GM21381 (cell line): Measurements from ENCODE around the gene FGG.

Source experiments
- ATAC-seq: cut with Tn5 transposase; IDR thresholded peaks from one replicate; pipeline ENCODE4 v1.9.1; 2021; ENCODE audit warnings: mild to moderate bottlenecking, moderate library complexity; ENCODE audit not compliant: unreplicated experiment

FGG gene

DNA sequence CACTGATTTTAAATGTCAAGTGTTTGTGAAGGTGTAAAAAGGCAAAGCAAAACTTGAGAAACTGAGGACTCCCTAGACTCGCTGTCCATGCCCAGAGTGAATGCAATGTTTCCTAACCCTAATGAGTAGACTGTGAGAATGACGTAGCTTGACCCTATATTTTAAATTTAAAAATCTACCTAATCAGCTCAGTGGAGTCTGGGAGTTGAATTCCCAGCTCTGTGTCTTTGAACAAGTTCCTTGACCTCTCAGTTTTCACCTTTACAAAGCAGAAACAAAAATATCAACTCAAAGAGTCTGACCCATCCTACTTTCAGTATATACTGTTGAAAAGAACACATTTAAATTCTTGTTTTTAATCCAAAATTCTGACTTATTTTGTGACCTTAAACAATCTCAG lies 24.3 kb downstream of the FGG start:
- ATAC-seq, result no peak

DNA sequence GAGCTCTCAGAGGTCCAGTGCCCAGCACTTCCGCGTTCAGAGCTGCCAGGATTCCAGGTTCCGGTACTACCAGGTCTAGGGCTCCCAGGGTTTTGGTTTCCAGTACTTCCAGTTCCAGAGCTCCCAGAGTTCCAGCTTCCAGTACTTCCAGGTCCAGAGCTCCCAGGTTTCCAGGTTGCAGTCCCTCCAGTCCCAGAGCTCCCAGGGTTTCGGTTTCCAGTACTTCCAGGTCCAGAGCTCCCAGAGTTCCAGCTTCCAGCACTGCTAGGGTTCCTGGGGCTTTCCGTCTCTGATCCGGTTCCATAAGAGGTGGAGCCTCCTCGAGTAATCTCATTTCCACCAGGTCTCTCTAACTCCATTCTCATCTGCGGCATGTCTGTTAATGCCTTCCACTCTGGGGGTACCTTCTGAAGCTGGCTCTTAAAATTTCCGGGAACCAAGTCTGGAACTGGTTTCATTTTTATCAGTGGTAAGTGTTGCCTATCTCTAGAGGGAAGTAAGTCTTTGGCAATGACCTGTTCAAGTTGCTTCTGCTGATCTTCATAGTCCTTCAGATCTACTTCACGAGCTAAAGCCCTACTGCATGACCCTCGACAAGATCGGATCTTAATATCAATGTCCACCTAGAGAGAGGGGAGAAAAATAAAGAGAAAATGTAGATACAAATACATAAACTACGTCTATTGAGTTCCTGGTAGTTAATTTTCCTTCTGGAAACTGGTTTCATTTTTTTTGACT lies 26.0 kb downstream of the FGG start:
- no peak for ATAC-seq

DNA sequence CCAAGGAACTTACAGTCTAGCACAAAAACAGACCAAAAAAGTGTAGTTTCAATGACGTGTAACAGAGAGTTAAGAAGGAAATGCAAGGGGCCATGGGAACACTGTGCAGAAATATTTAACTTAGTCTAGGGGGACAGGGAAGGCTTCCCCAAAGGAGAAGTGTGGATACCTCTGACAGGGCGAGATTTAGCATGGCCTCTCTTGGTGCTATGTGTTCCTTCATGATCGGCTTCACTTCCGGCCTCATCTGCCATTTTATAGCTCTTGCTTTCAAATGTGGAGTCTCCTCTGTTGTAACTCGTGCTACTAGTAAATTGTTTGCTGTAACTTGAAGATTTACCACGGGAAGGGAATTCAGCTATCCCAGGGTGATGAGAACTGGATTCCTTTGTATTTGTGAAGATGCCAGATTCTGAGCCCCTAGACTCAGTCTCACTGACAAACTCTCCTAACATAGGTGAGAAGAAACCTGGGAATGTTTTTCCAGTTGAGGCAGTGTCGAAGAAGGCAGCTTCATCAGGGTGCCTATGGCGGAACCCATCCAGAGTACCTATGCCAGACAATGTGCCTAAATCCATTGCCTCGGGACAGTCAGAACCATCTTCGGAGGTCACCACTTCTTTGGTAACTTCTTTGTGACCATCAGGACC lies 27.0 kb downstream of the FGG start:
- no peak for ATAC-seq

DNA sequence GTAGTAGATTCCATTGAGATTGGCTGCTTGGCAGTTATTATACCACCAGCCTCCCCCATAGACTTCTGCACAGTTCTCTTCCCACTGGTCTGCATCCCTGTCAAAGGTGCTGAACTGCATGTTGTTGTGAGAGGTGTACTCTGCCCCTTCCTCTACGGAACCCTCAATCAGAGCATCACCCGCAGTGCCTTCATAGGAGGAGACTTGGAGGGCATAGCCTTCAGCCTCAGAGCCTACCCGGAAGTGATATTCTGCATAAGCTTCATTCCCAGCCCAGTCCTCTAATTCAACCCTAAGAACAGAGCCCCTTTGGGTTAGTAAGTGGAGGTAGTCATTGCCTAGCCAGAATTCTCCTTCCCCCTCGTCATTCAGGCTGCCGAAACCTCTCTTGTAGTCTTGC lies 28.2 kb downstream of the FGG start:
- ATAC-seq, result no peak

DNA sequence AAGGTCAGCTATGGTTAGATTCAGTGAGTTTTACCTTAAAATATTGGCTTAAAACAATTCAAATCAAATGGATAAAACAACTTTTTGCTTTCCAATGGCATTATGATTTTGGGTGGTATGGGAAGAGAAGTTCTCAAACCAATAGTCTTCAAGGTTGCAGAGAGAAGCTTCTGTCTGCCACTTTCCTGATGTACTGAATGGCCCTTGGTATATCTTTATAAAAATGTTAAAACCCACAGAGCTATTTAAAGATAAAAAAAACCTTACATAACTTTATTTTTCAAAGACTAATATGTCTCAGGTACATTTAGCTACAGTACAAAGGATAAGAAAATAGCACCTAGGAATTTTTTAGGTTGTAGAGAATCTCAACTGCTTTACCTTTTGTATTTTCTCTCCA lies 28.8 kb downstream of the FGG start:
- no peak for ATAC-seq

DNA sequence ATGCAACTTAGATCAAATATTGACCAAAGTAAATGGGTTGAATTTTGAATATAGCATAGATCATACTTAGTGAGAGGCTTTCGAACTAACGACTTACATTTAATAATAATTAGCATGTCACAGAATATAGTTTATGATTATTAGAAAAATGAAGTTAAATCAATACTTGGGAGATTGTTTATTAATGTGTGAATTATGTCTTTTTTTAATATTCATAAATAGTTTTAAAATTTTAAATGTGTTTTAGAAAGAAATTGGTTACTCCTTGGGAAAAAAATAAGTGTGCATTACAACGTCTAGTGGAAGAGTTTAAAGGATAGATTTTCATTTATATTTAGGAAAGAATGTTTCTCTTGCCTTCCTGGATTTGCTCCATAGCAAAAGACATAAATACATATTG lies 29.2 kb downstream of the FGG start:
- no peak for ATAC-seq

DNA sequence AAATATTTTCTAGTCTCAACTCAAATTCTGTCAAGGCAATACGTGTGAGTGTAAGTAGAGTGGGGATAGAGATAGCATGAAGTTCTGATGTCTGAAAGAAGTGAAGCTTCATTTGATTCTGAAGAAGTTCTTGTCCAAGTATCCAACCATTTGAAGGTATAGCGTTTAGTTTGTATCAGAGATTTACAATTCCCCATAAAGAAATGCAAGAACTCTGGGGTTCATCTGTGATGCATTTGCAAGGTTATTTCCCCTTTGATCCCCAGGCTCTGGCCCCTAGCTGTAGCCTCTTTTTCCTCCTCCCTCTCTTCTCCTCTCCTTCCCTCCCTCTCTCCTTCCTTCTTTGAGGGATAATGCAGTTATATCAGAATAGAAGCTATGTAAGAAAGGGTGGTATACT lies 29.7 kb downstream of the FGG start:
- no peak for ATAC-seq

DNA sequence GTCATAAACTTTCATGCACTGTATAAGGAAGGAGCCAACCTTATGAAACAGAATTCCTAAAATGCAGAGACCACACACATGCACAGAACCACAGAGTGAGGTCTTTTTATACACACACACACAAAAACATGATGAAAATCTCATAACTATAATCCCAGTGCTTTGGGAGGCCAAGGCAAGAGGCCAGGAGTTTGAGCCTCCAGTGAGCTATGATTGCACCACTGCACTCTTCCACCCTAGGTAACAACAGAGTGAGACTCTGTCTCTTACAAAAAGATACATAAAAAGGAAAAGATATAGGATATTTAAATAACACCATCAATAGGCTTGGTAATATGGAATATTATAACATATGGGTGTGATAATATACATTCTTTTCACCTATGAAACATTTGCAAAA lies 32.5 kb downstream of the FGG start:
- ATAC-seq, result no peak

DNA sequence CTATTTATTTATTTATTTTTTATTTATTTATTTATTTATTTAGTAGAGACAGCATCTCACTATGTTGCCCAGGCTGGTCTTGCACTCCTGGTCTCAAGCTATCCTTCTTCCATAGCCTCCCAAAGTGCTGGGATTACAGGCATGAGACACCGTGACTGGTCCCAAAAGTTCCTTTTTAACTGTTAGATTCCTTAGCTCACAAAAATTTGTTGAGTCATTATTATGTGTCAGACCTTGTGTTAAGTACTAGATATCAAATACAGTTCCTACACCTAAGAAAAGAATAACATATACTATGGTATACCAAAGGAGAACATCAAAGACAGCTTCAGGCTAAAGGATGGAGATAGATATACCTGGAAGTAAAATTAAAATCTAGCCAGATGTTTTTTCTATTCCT lies 33.5 kb downstream of the FGG start:
- no peak for ATAC-seq

DNA sequence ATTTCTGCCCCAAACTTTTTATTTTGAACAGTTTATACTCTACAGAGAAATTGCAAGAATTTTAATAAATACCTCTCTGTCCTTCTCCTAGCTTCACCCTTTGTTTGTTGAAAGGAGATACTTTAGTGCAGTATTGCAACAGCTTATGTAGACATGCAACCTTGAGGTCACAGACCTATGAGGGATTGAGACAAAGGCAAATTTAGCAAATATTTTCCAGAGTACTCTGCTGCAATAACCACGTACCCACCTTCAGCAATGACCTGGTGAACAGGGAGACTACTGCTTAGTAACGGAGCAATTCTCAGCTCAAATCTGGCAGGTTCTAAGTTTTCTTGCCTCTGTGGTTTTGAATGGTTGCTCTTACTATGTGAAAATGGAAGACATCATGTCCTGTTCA lies 35.1 kb downstream of the FGG start:
- no peak for ATAC-seq

DNA sequence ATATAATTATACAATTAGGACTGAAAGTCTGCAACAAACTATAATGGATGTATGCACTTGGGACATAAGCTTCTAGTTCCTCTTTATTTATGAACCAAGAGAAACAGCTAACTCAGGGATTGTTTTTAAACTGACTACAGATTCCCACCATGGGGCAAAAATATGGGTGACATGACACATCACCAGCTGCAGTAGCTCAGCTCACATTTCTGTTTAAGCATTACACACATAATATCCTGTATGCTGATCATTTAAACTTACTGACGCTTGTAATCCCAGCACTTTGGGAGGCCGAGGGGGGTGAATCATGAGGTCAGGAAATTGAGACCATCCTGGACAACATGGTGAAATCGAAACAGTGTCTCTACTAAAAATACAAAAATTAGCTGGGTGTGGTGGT lies 38.1 kb downstream of the FGG start:
- no peak for ATAC-seq

DNA sequence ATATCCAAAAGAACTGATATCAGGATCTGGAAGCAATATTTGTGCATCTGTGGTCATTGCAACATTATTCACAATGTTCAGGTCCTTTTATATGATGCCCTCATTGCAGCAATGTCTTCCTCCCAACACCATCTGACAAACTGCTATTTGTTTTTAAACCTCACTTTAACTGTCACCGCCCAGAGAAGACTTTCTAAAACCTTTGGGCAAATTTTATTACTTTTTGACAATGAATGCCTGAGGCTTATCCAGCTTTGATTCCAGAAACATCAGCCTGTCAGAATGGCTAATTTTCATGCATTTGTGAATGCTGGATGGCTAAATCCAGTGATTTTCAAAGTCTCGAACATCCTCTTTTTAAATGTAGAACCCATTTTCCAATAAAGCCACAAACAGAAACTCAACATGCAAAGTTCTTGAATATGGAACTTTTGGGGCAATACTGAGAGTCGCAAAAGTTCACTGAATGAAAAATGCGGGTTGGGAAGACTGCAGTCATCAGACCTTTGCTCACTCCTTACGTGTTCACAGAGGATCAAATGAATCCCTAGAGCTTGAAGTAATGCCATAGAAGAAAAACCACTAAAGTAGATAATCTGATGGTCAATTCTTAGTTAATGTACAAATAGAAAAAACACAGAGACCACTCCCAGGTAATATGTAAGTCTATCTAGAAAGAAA lies 39.1 kb downstream of the FGG start:
- ATAC-seq, result no peak

DNA sequence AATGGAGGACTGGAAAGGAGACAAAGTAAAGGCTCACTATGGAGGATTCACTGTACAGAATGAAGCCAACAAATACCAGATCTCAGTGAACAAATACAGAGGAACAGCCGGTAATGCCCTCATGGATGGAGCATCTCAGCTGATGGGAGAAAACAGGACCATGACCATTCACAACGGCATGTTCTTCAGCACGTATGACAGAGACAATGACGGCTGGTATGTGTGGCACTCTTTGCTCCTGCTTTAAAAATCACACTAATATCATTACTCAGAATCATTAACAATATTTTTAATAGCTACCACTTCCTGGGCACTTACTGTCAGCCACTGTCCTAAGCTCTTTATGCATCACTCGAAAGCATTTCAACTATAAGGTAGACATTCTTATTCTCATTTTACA lies 42.9 kb downstream of the FGG start:
- ATAC-seq, result no peak

DNA sequence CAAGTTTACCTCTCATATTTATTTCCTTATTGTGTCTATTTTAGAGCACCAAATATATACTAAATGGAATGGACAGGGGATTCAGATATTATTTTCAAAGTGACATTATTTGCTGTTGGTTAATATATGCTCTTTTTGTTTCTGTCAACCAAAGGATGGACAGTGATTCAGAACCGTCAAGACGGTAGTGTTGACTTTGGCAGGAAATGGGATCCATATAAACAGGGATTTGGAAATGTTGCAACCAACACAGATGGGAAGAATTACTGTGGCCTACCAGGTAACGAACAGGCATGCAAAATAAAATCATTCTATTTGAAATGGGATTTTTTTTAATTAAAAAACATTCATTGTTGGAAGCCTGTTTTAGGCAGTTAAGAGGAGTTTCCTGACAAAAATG lies 43.4 kb downstream of the FGG start:
- no peak for ATAC-seq

DNA sequence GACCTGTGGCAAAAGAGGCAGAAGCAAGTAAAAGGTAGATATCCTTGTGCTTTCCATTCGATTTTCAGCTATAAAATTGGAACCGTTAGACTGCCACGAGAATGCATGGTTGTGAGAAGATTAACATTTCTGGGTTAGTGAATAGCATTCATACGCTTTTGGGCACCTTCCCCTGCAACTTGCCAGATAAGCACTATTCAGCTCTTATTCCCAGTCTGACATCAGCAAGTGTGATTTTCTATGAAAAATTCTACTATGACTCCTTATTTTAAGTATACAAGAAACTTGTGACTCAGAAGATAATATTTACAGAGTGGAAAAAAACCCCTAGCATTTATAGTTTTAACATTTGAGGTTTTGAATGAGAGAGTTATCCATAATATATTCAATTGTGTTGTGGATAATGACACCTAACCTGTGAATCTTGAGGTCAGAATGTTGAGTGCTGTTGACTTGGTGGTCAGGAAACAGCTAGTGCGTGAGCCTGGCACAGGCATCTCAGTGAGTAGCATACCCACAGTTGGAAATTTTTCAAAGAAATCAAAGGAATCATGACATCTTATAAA lies 45.7 kb downstream of the FGG start:
- no peak for ATAC-seq

DNA sequence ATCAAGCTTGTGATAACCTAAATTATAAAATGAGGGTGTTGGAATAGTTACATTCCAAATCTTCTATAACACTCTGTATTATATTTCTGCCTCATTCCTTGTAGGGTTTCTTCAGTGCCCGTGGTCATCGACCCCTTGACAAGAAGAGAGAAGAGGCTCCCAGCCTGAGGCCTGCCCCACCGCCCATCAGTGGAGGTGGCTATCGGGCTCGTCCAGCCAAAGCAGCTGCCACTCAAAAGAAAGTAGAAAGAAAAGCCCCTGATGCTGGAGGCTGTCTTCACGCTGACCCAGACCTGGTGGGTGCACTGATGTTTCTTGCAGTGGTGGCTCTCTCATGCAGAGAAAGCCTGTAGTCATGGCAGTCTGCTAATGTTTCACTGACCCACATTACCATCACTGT lies 46.8 kb downstream of the FGG start:
- no peak for ATAC-seq

DNA sequence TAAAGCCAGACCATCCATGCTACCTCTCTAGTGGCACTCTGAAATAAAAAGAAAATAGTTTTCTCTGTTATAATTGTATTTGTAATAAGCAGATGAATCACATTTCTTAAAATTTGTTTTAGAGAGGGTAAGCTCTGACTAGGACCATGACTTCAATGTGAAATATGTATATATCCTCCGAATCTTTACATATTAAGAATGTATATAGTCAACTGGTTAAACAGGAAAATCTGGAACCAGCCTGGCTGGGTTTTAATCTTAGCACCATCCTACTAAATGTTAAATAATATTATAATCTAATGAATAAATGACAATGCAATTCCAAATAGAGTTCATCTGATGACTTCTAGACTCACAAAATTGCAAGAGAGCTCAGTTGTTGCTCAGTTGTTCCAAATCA lies 48.1 kb downstream of the FGG start:
- ATAC-seq, result no peak

DNA sequence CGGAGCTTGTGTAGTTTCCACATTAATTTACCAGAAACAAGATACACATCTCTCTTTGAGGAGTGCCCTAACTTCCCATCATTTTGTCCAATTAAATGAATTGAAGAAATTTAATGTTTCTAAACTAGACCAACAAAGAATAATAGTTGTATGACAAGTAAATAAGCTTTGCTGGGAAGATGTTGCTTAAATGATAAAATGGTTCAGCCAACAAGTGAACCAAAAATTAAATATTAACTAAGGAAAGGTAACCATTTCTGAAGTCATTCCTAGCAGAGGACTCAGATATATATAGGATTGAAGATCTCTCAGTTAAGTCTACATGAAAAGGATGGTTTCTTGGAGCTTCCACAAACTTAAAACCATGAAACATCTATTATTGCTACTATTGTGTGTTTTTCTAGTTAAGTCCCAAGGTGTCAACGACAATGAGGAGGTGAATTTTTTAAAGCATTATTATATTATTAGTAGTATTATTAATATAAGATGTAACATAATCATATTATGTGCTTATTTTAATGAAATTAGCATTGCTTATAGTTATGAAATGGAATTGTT lies 49.7 kb downstream of the FGG start, which contains the start of gene FGB:
TSS of gene FGB (plus strand) at position 315 of the 558 bp plus-strand sequence. CDS start at position 323, 8 bp downstream.
- ATAC-seq, result no peak

DNA sequence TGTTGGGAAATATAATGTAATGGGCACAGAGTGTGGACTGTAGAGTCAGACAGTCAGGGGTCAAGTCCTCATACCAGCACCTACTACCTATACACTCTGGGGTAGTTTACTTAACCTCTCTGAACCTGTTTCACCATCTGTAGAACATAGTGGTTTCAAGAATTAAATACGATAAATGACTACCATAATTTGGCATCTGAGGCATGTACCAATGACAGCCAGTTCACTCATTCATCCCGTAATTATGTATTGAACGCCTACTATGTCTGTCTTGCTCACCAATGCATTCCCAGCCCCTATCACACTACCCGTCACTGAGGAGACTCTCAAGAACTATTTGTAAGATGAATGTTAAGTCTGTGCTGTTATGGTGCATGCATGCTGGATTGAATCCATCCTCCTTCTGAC lies 51.6 kb downstream of the FGG start:
- no peak for ATAC-seq

DNA sequence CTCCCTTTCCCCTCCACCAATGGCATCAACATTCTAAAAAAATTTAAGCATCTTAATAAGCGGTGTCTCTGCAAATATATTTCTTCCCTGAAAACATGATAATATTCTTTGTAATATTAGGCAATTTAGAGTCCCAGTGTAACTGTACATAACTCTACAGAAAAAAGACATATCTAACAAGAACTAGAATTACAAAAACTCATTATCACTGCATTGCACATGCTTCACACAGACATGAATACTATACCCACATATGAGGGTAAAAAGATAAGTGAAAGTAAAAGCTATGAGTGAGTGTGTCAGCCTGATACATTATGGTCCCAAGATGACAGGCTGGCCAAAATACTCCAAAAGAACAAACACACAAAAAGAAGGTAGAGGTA lies 52.0 kb downstream of the FGG start:
- no peak for ATAC-seq
